Activated naive CD4-positive, alpha-beta T cell treated with anti-CD3 and anti-CD28 coated beads, Interleukin-2, amount 50 U/mL, for 72 hours (primary cell): ENCODE measurements around the gene DRAP1. TPM values are rescaled to one million over a fixed set of nuclear protein-coding genes. Genes with fewer than 3 reads are reported as not detected.
"Not testable (repeated sequence)": the region's sequence is repeated elsewhere in the genome, so short reads cannot be mapped to it uniquely, and the experiment has no call there.

ENCODE experiments used
- ATAC-seq, 2 donors: fragments of 150-1000 bp; cut with Tn5 transposase; 2 replicates each; pipeline ENCODE4 v1.10.0; 2021; ENCODE audit warnings: mild to moderate bottlenecking in 2 of 2, moderate library complexity in 2 of 2
- DNase-seq, 2 donors: peaks; one replicate each; pipeline ENCODE4 v3.0.0; 2021 to 2022; ENCODE audit warnings: low spot score in 2 of 2
- H3K27ac Mint-ChIP-seq, 2 donors: one replicate each; pipeline ENCODE4 v1.8.0; 2022; ENCODE audit warnings: mild to moderate bottlenecking in 2 of 2, mixed read lengths in 2 of 2
- H3K36me3 Mint-ChIP-seq, 2 donors: one replicate each; pipeline ENCODE4 v1.8.0; 2022; ENCODE audit warnings: mixed read lengths in 2 of 2
- H3K9me3 Mint-ChIP-seq, 2 donors: one replicate each; pipeline ENCODE4 v1.8.0; 2022; ENCODE audit warnings: mixed read lengths in 2 of 2
- total RNA-seq, 2 donors: library from RNA; stranded (reverse); gene quantifications; one replicate each; pipeline ENCODE4 v1.2.3, GENCODE V29; 2022

DRAP1 gene
- total RNA-seq, 2 donors from 2014 or later: 110 to 167 TPM

DNA sequence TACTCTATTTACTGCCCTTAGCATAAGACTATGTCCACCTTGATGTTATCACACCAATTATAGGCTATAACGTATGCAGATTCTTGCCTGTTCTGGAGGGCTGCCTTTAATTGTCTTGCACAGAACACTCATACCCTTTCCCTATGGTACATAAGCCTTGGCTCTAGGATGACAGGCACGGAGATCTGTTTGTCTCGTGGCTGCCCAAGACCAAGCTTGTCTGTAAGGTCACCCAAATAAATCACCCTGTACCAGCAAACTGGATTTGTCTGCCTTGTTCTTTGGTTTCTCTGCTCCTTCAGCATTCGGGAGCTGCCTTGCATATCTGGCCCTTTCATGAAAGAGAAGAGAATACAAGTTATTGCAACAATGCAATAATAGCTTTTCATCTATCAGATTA, 18.5 kb downstream of the DRAP1 start:
- DNase-seq: no peak
- Mint-ChIP-seq H3K36me3 (no peaks in the 10 kb centered on the region), H3K27ac (no peak overlapping the region), H3K9me3 (no peaks in the 10 kb centered on the region)
- ATAC-seq: no peak

GRCh38 chr11:65941720-65942310, 22.6 kb downstream of the DRAP1 start:
- peak overlapping the region; percentile 28 to 78 for H3K27ac Mint-ChIP-seq
- DNase-seq (no peak), ATAC-seq (no peak)
- no peaks in the 10 kb centered on the region for H3K9me3 Mint-ChIP-seq
- H3K36me3 Mint-ChIP-seq: no peaks in the 10 kb centered on the region

DNA sequence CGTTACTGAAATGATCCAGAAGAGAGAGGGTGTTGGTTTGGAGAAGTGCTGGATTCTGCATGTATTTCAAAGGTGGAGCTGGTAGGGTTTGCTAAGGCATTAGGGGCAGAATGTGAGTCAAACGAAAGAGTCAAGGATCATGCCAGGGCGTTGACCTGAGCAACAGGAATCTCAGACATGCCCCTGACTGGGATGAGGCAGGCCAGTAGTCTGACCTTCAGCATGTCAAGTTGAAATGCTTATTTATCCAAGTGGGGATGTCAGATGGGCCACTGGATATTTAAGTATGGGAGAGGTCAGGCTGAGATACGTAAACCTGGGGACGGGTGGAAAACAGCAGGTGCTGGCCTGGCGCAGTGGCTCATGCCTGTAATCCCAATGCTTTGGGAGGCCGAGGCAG, 23.3 kb downstream of the DRAP1 start:
- Mint-ChIP-seq H3K36me3 (no peaks in the 10 kb centered on the region), H3K27ac (peak overlapping the region in 1 of 2 donors; percentile 78), H3K9me3 (no peaks in the 10 kb centered on the region)
- DNase-seq (no peak), ATAC-seq (no peak)

DNA sequence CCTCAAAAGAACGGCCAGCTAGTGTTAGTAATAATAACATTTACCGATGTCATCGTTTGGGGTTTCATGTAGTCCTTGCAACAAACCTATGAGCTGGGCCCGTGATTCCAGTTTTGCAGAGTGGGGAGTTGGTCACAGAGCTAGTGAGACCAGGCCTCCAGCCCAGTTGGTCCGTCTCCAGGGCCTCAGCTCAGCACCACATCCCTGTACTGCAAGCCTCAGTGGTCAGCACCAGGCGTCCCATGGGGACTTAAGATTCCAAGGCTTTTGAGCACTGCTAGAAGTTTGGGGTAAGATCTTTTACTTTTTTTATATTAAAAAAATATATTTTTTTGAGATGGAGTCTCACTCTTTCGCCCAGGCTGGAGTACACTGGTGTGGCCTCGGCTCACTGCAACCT, 25.0 kb downstream of the DRAP1 start:
- ATAC-seq (no peak), DNase-seq (no peak)
- Mint-ChIP-seq H3K9me3 (no peaks in the 10 kb centered on the region), H3K36me3 (no peaks in the 10 kb centered on the region), H3K27ac (no peak overlapping the region)

DNA sequence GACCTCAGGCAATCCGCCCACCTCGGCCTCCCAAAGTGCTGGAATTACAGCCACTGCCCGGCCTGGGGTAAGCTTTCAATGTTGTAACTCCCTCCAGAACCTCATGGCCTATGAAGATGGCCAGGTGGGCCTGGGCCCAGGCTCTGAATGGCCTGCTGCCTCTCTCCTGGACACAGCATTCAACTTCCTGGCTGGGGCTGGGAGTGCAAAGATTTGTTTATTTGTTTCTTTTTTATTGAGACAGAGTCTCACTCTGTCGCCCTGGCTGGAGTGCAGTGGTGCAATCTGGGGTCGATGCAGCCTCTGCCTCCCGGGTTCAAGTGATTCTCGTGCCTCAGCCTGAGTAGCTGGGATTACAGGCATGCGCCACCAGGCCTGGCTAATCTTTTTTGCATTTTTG, 25.5 kb downstream of the DRAP1 start:
- Mint-ChIP-seq H3K9me3 (no peaks in the 10 kb centered on the region), H3K27ac (no peak overlapping the region), H3K36me3 (no peaks in the 10 kb centered on the region)
- DNase-seq: no peak
- ATAC-seq: no peak

GRCh38 chr11:65945430-65945911, 26.2 kb downstream of the DRAP1 start, which contains the start of gene TSGA10IP:
TSGA10IP (plus strand) TSS chr11:65945480; CDS start chr11:65945676, 196 bp downstream.
- no peaks in the 10 kb centered on the region for H3K9me3 Mint-ChIP-seq
- H3K36me3 Mint-ChIP-seq: no peaks in the 10 kb centered on the region
- peak within 1 kb of the TSS in 1 of 2 donors; percentile 81 for H3K27ac Mint-ChIP-seq
- DNase-seq (no peak), ATAC-seq (no peak)

GRCh38 chr11:65945941-65946558, 26.8 kb downstream of the DRAP1 start:
- no peaks in the 10 kb centered on the region for H3K36me3 Mint-ChIP-seq
- H3K27ac Mint-ChIP-seq: peak overlapping the region in 1 of 2 donors; percentile 81
- no peaks in the 10 kb centered on the region for H3K9me3 Mint-ChIP-seq
- ATAC-seq (no peak), DNase-seq (no peak)

DNA sequence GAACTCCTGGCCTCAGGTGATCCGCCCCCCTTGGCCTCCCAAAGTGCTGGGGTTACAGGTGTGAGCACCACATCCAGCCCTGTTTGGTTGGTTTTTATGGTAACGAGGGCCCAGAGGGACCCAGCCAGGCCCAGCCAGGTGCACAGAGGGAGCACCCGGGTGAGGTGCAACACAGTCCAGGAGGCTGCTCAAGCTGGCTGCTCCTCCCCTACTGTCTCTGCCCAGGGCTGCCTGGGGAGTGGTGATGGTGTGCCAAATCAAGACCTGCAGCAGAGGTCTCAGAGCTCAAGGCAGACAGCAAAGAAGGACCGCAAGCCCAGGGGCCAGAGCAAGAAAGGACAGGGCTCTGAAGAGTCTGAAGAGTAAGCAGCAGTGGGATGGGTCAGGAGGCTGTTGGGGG, 27.4 kb downstream of the DRAP1 start:
- ATAC-seq: no peak
- Mint-ChIP-seq H3K9me3 (no peaks in the 10 kb centered on the region), H3K36me3 (no peaks in the 10 kb centered on the region), H3K27ac (no peak overlapping the region)
- DNase-seq: no peak

- no peaks in the 10 kb centered on the region for H3K9me3 Mint-ChIP-seq
- ATAC-seq (no peak), DNase-seq (no peak)
- H3K27ac Mint-ChIP-seq: peak overlapping the region in 1 of 2 donors; percentile 85
- no peaks in the 10 kb centered on the region for H3K36me3 Mint-ChIP-seq
These were observed 27.9 kb downstream of the DRAP1 start for GRCh38 chr11:65947133-65947532.

- ATAC-seq (no peak), DNase-seq (no peak)
- Mint-ChIP-seq H3K9me3 (no peaks in the 10 kb centered on the region), H3K27ac (peak overlapping the region in 1 of 2 donors; percentile 85), H3K36me3 (no peaks in the 10 kb centered on the region)
These were observed 28.4 kb downstream of the DRAP1 start for GRCh38 chr11:65947603-65948125.

DNA sequence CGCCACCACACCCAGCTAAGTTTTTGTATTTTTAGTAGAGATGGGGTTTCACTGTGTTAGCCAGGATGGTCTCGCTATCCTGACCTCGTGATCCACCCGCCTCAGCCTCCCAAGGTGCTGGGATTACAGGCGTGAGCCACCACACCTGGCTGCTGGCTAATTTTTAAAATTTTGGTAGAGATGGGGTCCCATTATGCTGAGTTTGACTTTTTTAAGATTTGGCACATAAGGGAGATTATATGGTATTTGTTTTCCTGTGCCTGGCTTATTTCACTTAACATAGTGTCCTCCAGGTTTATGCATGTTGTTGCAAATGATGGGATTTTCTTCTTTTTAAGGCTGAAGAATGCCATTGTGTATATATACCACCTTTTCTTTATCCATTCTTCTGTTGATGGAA, 31.5 kb downstream of the DRAP1 start:
- not testable (repeated sequence) for H3K27ac Mint-ChIP-seq, H3K9me3 Mint-ChIP-seq, ATAC-seq, H3K36me3 Mint-ChIP-seq, DNase-seq

GRCh38 chr11:65951641-65952040, 32.4 kb downstream of the DRAP1 start:
- not testable (repeated sequence) for H3K9me3 Mint-ChIP-seq, DNase-seq, H3K36me3 Mint-ChIP-seq, ATAC-seq, H3K27ac Mint-ChIP-seq

DNA sequence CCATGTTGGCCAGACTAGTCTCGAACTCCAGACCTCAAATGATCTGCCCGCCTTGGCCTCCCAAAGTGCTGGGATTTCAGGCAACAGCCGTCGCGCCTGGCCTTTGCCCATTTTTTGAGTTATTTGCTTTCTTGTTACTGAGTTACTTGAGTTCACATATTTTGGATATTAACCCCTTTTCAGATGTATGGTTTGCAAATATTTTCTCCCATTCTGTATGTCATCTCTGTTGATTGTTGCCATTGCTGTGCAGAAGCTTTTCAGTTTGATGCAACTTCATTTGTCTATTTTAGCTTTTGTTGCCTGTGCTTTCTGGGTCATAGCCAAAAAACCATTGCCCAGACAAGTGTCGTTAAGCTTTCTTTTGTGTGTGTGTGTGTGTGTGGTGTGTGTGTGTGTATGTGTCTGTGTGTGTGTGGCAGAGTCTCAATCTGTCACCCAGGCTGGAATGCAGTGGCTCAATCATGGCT, 32.9 kb downstream of the DRAP1 start:
- H3K36me3 Mint-ChIP-seq: no peaks in the 10 kb centered on the region

DNA sequence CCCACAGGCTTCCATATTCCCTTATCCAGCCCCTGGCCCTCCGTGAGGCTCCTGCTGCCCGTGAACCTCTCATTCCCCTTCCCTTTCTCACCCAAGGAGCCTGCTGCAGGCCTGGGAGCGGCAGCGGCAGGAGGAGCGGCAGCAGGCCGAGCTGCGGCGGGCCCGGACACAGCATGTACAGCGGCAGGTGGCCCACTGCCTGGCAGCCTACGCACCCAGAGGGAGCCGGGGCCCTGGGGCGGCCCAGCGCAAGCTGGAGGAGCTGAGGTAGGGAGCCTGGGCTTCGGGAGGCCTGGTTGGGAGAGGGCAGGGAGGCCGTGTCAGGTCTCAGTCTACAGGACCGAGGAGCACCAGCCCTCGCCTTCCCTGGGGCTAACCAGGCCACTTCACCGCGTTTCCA, 34.2 kb downstream of the DRAP1 start:
- Mint-ChIP-seq H3K36me3 (no peaks in the 10 kb centered on the region), H3K27ac (no peak overlapping the region), H3K9me3 (no peaks in the 10 kb centered on the region)
- no peak for DNase-seq
- ATAC-seq: no peak

More for the DNA sequence above, 32.9 kb downstream of the DRAP1 start:
- no peak for ATAC-seq
- no peak for DNase-seq
- H3K9me3 Mint-ChIP-seq: no peaks in the 10 kb centered on the region
- no peak overlapping the region for H3K27ac Mint-ChIP-seq

- H3K9me3 Mint-ChIP-seq: no peaks in the 10 kb centered on the region
- no peak for ATAC-seq
- H3K36me3 Mint-ChIP-seq: no peaks in the 10 kb centered on the region
- H3K27ac Mint-ChIP-seq: no peak overlapping the region
- DNase-seq: no peak
These were observed 35.5 kb downstream of the DRAP1 start for GRCh38 chr11:65954771-65955170.

- Mint-ChIP-seq H3K9me3 (no peaks in the 10 kb centered on the region), H3K36me3 (peaks cover 20 to 21% of the 10 kb centered on the region in 2 donors), H3K27ac (peak overlapping the region in 1 of 2 donors; percentile 93)
- ATAC-seq (no peak), DNase-seq (no peak)
These were observed 39.1 kb downstream of the DRAP1 start for GRCh38 chr11:65958291-65958690.

GRCh38 chr11:65958774-65959420, 39.7 kb downstream of the DRAP1 start:
- no peak for ATAC-seq
- H3K9me3 Mint-ChIP-seq: no peaks in the 10 kb centered on the region
- H3K36me3 Mint-ChIP-seq: peaks cover 20 to 27% of the 10 kb centered on the region in 2 donors
- DNase-seq: no peak
- peak overlapping the region; percentile 29 to 93 for H3K27ac Mint-ChIP-seq
